ENCODE results near the gene CNPY4.
"Not testable (repeated sequence)": the region's sequence is repeated elsewhere in the genome, so short reads cannot be mapped to it uniquely, and the experiment has no call there.

Gene CNPY4

GRCh38 chr7:100137851-100138760, 18.7 kb downstream of the CNPY4 start:
- H3K4me3 ChIP-seq (ENCODE audit: low read depth, low read length): no peak overlapping the region
- DNase-seq (ENCODE audit: low read depth): no peak

- DNase-seq (ENCODE audit: low read depth): no peak
- no peak overlapping the region for H3K4me3 ChIP-seq (ENCODE audit: low read depth, low read length)
Observed at GRCh38 chr7:100141555-100141949, 22.1 kb downstream of the CNPY4 start.

GRCh38 chr7:100142461-100142860, 23.0 kb downstream of the CNPY4 start:
- no peak overlapping the region for H3K4me3 ChIP-seq (ENCODE audit: low read depth, low read length)
- no peak for DNase-seq (ENCODE audit: low read depth)

GRCh38 chr7:100146350-100146749, 26.9 kb downstream of the CNPY4 start:
- not testable (repeated sequence) for H3K4me3 ChIP-seq (ENCODE audit: low read depth, low read length); DNase-seq (ENCODE audit: low read depth)

- DNase-seq (ENCODE audit: low read depth): no peak
- no peak overlapping the region for H3K4me3 ChIP-seq (ENCODE audit: low read depth, low read length)
Observed at GRCh38 chr7:100147278-100147677, 27.8 kb downstream of the CNPY4 start.

GRCh38 chr7:100148225-100148558, 28.8 kb downstream of the CNPY4 start:
- peak overlapping the region; percentile 98 for H3K4me3 ChIP-seq (ENCODE audit: low read depth, low read length)
- DNase-seq (ENCODE audit: low read depth): no peak

GRCh38 chr7:100148559-100149328, 29.3 kb downstream of the CNPY4 start, which contains the start of gene LAMTOR4:
Gene LAMTOR4, plus strand, starts transcription at chr7:100148918. Its CDS starts 55 bp downstream, at chr7:100148973.
- peak within 1 kb of the TSS; percentile 98 for H3K4me3 ChIP-seq (ENCODE audit: low read depth, low read length)

GRCh38 chr7:100152404-100152803, 33.0 kb downstream of the CNPY4 start:
- no peak overlapping the region for H3K4me3 ChIP-seq (ENCODE audit: low read depth, low read length)
- DNase-seq (ENCODE audit: low read depth): no peak

More at GRCh38 chr7:100148559-100149328, 29.3 kb downstream of the CNPY4 start, which contains the start of gene LAMTOR4:
- DNase-seq (ENCODE audit: low read depth): peak; percentile 96

GRCh38 chr7:100152937-100153666, 33.7 kb downstream of the CNPY4 start:
- no peak overlapping the region for H3K4me3 ChIP-seq (ENCODE audit: low read depth, low read length)
- DNase-seq (ENCODE audit: low read depth): no peak

- H3K4me3 ChIP-seq (ENCODE audit: low read depth, low read length): no peak overlapping the region
- DNase-seq (ENCODE audit: low read depth): no peak
Observed at GRCh38 chr7:100153708-100154535, 34.5 kb downstream of the CNPY4 start.

- no peak overlapping the region for H3K4me3 ChIP-seq (ENCODE audit: low read depth, low read length)
- DNase-seq (ENCODE audit: low read depth): no peak
Observed at GRCh38 chr7:100154651-100155491, 35.4 kb downstream of the CNPY4 start.

GRCh38 chr7:100155553-100156317, 36.3 kb downstream of the CNPY4 start:
- DNase-seq (ENCODE audit: low read depth): no peak
- no peak overlapping the region for H3K4me3 ChIP-seq (ENCODE audit: low read depth, low read length)

GRCh38 chr7:100156331-100157068, 37.1 kb downstream of the CNPY4 start:
- no peak for DNase-seq (ENCODE audit: low read depth)
- H3K4me3 ChIP-seq (ENCODE audit: low read depth, low read length): no peak overlapping the region

- DNase-seq (ENCODE audit: low read depth): no peak
- H3K4me3 ChIP-seq (ENCODE audit: low read depth, low read length): no peak overlapping the region
Observed at GRCh38 chr7:100157069-100157333, 37.6 kb downstream of the CNPY4 start.

GRCh38 chr7:100157334-100158228, 38.1 kb downstream of the CNPY4 start:
- DNase-seq (ENCODE audit: low read depth): peak; percentile 15
- H3K4me3 ChIP-seq (ENCODE audit: low read depth, low read length): peak overlapping the region; percentile 76

All from skeletal muscle cell (primary cell).